Right lobe of liver (tissue), 6 donors: Measurements from ENCODE around the gene CDH13. TPM values are rescaled to one million over a fixed set of nuclear protein-coding genes. Genes with fewer than 3 reads are reported as not detected.

Experiments used
- ATAC-seq, 4 donors: fragments of 200-7000 bp; cut with Tn5 transposase; one replicate each; pipeline ENCODE4 v1.9.1; 2020; ENCODE audit warnings: mild to moderate bottlenecking in 4 of 4, moderate library complexity in 4 of 4
- DNase-seq, 3 donors: peaks; one replicate each; pipeline ENCODE4 v3.0.0-alpha.2; 2020
- H3K27ac ChIP-seq, 3 donors: fragments of 200-600 bp; one replicate each; pipeline ENCODE4 v1.8.0; 2022
- H3K27me3 ChIP-seq, 2 donors: fragments of 200-600 bp; one replicate each; pipeline ENCODE4 v1.8.0; 2022
- H3K36me3 ChIP-seq, 4 donors: fragments of 200-600 bp; sonication (generic) in 1 of 4; one replicate each; pipeline versions ENCODE4 v1.5.1 to v1.8.0; 2017 to 2022; ENCODE audit warnings: control low read depth in 1 of 4
- H3K4me1 ChIP-seq, 4 donors: fragments of 200-600 bp; sonication (generic) in 1 of 4; one replicate each; pipeline versions ENCODE4 v1.5.1 to v1.8.0; 2017 to 2022; ENCODE audit warnings: control low read depth in 1 of 4
- H3K4me3 ChIP-seq, 3 donors: fragments of 200-600 bp; one replicate each; pipeline ENCODE4 v1.8.0; 2022
- H3K9me3 ChIP-seq, 4 donors: fragments of 200-600 bp; sonication (generic) in 1 of 4; one replicate each; pipeline versions ENCODE4 v1.5.1 to v1.8.0; 2017 to 2022; ENCODE audit warnings: control low read depth in 1 of 4
- POLR2A ChIP-seq: fragments of 450-650 bp; IDR thresholded peaks from one replicate; pipeline ENCODE4 v1.6.1; 2017; ENCODE audit warnings: antibody characterized with exemption, mild to moderate bottlenecking
- WGBS: methylation state at CpG from one replicate; pipeline ENCODE4 v1.1.6; 2018; ENCODE audit warnings: low coverage, low lambda C conversion rate; ENCODE audit not compliant: insufficient coverage; ENCODE audit errors: missing lambda C conversion rate; 5-methylcytosine and 5-hydroxymethylcytosine counted together
- intact Hi-C, 2 donors: fragments of 100-400 bp; cut with DNase I; formaldehyde crosslinking; loops; one replicate each; pipeline versions ENCODE4 v1.11.2 to v1.14.1; 2022
- total RNA-seq, 6 experiments: library from RNA; depleted of rRNA in 2 of 6; stranded (reverse); fragments of >200 nt in 2 of 6; fragmentation: NEBNext Ultra II Directional in 3 of 6; extraction: Animal tissue kit (Norgen Biotek cat#: 25700) in 3 of 6; gene quantifications; one replicate each; pipeline versions ENCODE4 v1.1.0 to v1.2.4, GENCODE V29; 2016 to 2023
- TF ChIP-seq, protein P1 (sequence below), 4 donors: fragments of 200-600 bp in 3 of 4; fragments of 450-650 bp in 1 of 4; IDR thresholded peaks; one replicate each; pipeline versions ENCODE4 v1.5.1 to v1.8.0; 2016 to 2022; ENCODE audit warnings: antibody characterized with exemption in 4 of 4, mild to moderate bottlenecking in 2 of 4
- donor health status: DM: no; HTN: yes; CAD: no.
- donor health status: DM: no; HTN: no; CAD: no.
- donor health status: DM: no; HTN: no; CAD: no.
- donor health status: DM: no; HTN: yes; CAD: no.
- donor health status: DM: no; HTN: yes; CAD: no.

Gene CDH13
- total RNA-seq, 6 experiments from 2014 or later = 0.13 to 4.6 (median 0.49) TPM

DNA sequence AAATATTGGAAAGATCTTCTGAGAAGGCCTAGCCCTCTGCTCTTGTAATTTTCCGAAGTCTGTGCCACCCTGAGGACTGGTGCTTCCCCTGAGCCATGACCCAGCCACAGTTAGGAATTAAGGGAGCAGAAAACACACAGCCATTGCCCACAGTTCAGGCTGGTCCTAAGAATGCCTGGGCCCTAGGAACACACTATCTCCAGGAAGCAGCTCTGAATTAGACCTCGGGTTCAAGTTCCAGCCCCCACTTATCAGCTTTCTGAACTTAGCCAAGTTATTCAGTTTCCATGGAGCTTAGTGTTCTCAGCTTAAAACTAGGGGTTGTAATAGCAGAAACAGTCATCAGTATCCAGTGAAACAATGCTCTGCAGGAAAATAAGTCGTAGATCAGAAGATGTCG, 56.0 kb downstream of the CDH13 start:
- Histone ChIP-seq H3K27me3 (no peaks in the 10 kb centered on the region), H3K9me3 (no peaks in the 10 kb centered on the region), H3K4me3 (no peak overlapping the region), H3K27ac (no peak overlapping the region), H3K36me3 (no peaks in the 10 kb centered on the region), H3K4me1 (no peaks in the 10 kb centered on the region)
- ATAC-seq (peak; percentile 22 to 68 (median 42)), DNase-seq (no peak)
- TF ChIP-seq, protein P1, sequence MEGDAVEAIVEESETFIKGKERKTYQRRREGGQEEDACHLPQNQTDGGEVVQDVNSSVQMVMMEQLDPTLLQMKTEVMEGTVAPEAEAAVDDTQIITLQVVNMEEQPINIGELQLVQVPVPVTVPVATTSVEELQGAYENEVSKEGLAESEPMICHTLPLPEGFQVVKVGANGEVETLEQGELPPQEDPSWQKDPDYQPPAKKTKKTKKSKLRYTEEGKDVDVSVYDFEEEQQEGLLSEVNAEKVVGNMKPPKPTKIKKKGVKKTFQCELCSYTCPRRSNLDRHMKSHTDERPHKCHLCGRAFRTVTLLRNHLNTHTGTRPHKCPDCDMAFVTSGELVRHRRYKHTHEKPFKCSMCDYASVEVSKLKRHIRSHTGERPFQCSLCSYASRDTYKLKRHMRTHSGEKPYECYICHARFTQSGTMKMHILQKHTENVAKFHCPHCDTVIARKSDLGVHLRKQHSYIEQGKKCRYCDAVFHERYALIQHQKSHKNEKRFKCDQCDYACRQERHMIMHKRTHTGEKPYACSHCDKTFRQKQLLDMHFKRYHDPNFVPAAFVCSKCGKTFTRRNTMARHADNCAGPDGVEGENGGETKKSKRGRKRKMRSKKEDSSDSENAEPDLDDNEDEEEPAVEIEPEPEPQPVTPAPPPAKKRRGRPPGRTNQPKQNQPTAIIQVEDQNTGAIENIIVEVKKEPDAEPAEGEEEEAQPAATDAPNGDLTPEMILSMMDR (IDR thresholded peaks at IDR 0.05) = no peak
- TF ChIP-seq POLR2A = no peak
- 35% methylated on average over 4 of the region's 4 CpGs for WGBS
- intact Hi-C loops = no loop called here

DNA sequence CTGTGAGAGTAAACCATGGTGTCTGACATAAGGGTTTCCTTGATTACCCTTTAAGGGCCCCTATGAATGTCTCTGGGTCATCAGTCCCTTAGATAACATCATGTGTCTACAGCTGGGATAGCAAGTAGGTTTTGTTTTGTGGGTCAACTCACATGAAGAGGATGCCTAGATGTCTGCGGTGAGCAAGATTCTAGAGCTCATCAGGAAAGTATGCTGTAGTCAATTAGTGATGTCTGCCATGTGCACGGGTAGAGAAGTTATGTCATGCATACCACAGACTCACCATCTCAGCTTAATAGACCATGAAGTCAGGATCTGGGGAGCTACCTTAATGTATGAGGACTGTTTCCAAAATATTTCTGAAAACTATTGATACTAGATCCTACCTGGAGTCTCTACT, 57.5 kb downstream of the CDH13 start:
- no peaks in the 10 kb centered on the region for H3K27me3 ChIP-seq
- ATAC-seq (no peak), DNase-seq (no peak)
- no peak for TF ChIP-seq POLR2A
- no peak overlapping the region for H3K27ac ChIP-seq
- no peak overlapping the region for H3K4me3 ChIP-seq
- H3K36me3 ChIP-seq = no peaks in the 10 kb centered on the region
- 58% methylated on average over 2 of the region's 2 CpGs for WGBS
- intact Hi-C loops = no loop called here
- no peaks in the 10 kb centered on the region for H3K9me3 ChIP-seq
- no peaks in the 10 kb centered on the region for H3K4me1 ChIP-seq

DNA sequence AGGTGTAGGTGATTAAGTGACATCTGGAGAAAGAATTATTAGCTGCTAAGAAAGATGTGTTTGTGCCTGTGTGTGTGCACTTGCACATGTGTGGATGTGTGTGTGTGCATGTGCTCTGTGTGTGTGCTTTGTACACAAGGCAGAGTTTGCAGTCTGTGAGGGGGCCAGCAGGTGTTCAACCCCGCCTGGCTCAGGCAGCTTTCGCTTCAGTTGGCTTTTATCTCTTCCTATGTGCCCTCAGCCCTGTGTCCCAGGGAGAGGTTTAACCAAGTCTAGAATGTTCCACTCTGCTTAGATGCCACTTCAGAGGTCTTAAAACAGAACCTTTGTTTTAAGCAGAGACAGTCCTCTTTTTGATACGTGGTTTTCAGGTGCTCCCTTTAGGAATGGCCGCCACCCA, 58.8 kb downstream of the CDH13 start:
- no peak overlapping the region for H3K27ac ChIP-seq
- H3K9me3 ChIP-seq = no peaks in the 10 kb centered on the region
- 42% methylated on average over 2 of the region's 4 CpGs for WGBS
- no peaks in the 10 kb centered on the region for H3K36me3 ChIP-seq
- DNase-seq (no peak), ATAC-seq (no peak)
- no peaks in the 10 kb centered on the region for H3K27me3 ChIP-seq
- H3K4me3 ChIP-seq = no peak overlapping the region
- intact Hi-C loops = no loop called here
- no peaks in the 10 kb centered on the region for H3K4me1 ChIP-seq
- TF ChIP-seq, protein P1 (IDR thresholded peaks at IDR 0.05) = no peak

DNA sequence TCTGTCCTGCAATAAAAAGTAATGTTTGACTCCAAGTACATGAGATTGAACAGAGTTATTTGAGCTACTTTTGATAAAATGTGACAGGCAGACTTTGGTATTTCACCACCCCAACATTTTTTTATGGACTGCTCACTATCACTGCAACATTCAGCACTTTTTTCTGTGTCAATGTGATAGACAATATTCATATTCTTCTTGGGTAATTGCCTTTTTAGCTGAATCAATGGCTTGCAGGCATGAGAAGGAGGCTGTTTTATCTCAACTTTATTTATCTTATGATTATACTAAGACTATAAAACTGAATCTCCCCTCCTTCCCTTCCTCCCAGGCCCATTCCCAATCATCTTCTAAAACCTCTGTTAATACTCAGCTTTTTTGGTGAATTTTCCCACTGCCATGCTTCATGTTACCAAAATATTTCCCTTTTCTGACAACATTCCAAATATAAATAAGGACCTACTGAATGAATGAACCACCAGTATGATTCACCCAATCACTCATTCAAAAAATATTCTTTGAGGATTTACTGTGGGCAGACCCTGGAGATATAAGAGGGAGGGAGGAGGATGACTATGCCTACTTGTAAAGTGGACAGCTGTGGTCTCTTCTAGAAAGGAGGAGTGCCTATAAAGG, 67.6 kb downstream of the CDH13 start:
- Histone ChIP-seq H3K27me3 (no peaks in the 10 kb centered on the region), H3K4me3 (no peak overlapping the region), H3K4me1 (no peaks in the 10 kb centered on the region), H3K36me3 (no peaks in the 10 kb centered on the region), H3K9me3 (no peaks in the 10 kb centered on the region), H3K27ac (no peak overlapping the region)
- intact Hi-C loops = no loop called here
- DNase-seq (no peak), ATAC-seq (no peak)
- TF ChIP-seq POLR2A = no peak
- TF ChIP-seq, protein P1 (IDR thresholded peaks at IDR 0.05) = no peak

DNA sequence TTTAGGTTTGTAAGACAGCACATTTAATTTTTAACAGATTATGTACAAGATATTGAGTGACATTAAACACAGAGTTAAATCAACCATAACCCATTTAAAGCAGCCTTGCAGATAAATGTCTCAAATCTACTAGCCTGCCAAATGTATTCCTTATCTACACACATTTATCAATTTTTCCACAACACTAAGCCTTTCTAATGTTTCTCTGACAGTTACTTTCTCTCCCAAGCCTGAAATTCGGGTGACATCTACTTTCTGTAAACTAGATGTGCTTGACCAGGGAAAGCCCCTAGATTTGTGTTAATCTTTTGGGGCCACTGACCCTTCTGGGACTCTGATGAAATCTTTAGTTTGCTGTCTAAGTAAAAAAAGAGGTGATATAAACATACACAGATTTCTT, 69.0 kb downstream of the CDH13 start:
- Histone ChIP-seq H3K27me3 (no peaks in the 10 kb centered on the region), H3K36me3 (no peaks in the 10 kb centered on the region), H3K4me3 (no peak overlapping the region), H3K9me3 (no peaks in the 10 kb centered on the region), H3K27ac (no peak overlapping the region), H3K4me1 (no peaks in the 10 kb centered on the region)
- DNase-seq = no peak
- ATAC-seq = no peak
- WGBS = 5% methylated on average over 1 of the region's 1 CpG
- TF ChIP-seq, protein P1 (IDR thresholded peaks at IDR 0.05) = no peak
- TF ChIP-seq POLR2A = no peak
- intact Hi-C loops = no loop called here
